HEK293 (cell line): ENCODE measurements around the gene VCPKMT.
A peak's percentile ranks its signal among the peaks of the same experiment; 100 is the strongest.

Experiments used
- CTCF ChIP-seq: fragments of 450-650 bp; formaldehyde crosslinking; IDR thresholded peaks from 2 replicates; pipeline ENCODE4 v1.5.1; 2016; ENCODE audit warnings: missing biosample characterization, missing genetic modification characterization
- KLF16 ChIP-seq: fragments of 450-650 bp; formaldehyde crosslinking; IDR thresholded peaks from 2 replicates; pipeline ENCODE4 v1.5.1; 2017; ENCODE audit warnings: missing biosample characterization, missing genetic modification characterization
- PBX3 ChIP-seq: sonication (generic); formaldehyde crosslinking; IDR thresholded peaks from 2 replicates; pipeline ENCODE4 v1.8.1; 2022; ENCODE audit warnings: mild to moderate bottlenecking, moderate library complexity, missing genetic modification reagents
- ZNF341 ChIP-seq: fragments of 450-650 bp; formaldehyde crosslinking; IDR thresholded peaks from 2 replicates; pipeline ENCODE4; 2016; ENCODE audit warnings: low read depth, missing biosample characterization, missing genetic modification characterization
- ZNF416 ChIP-seq: fragments of 450-650 bp; formaldehyde crosslinking; IDR thresholded peaks from 2 replicates; pipeline ENCODE4 v1.5.1; 2016; ENCODE audit warnings: missing biosample characterization, missing genetic modification characterization
- TF ChIP-seq, protein P1 (sequence below): fragments of 450-650 bp; formaldehyde crosslinking; IDR thresholded peaks from 2 replicates; pipeline ENCODE4 v1.5.1; 2016; ENCODE audit warnings: missing biosample characterization, missing genetic modification characterization
- TF ChIP-seq, protein P2 (sequence below): fragments of 450-650 bp; formaldehyde crosslinking; IDR thresholded peaks from 2 replicates; pipeline ENCODE4 v1.5.0; 2017; ENCODE audit warnings: missing biosample characterization, missing genetic modification characterization, borderline replicate concordance

DNA sequence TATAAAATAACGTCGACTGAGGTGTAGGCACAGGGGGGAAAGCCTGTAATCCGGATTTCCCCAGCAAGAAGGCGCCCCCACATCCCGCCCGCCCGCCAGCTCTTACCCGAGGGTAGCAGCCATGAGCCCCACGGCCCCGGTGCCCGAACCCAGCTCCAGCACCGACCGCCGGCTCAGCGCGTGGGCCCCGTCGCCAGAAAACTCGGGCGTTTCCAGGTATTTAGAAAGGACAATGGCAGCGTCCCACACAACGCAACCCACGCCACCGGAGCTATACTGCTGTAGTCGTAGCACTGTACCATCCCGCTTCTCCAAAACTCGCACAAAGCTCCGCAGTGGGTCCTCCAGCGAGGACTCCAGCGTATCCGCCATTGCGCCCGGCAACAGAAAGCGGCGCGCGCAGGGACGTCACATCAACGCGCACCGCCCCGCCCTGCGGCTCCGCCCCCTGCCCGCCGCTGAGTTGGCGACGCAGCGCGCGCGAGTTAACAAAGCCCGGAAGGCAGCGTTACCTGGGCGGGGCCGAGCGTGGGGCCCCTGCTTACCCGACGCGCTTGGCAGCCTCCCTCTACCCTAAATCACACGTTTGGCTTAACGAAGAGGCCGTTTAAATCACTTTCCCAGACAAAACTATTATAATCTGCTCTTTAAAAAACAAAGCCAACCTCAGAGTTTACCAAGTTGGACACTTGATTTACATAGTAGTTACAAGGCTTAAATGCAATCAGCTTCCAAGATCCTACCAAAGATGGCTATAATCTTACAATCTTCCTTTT lies at the start of gene VCPKMT:
- no peak for TF ChIP-seq CTCF
- TF ChIP-seq, protein P1, sequence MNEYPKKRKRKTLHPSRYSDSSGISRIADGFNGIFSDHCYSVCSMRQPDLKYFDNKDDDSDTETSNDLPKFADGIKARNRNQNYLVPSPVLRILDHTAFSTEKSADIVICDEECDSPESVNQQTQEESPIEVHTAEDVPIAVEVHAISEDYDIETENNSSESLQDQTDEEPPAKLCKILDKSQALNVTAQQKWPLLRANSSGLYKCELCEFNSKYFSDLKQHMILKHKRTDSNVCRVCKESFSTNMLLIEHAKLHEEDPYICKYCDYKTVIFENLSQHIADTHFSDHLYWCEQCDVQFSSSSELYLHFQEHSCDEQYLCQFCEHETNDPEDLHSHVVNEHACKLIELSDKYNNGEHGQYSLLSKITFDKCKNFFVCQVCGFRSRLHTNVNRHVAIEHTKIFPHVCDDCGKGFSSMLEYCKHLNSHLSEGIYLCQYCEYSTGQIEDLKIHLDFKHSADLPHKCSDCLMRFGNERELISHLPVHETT (tag by site-specific recombination): no peak
- TF ChIP-seq ZNF416 (tag by site-specific recombination): no peak
- TF ChIP-seq ZNF341 (tag by site-specific recombination): 0 out of 2 replicates have a peak, but pooled peaks have one; percentile 13
- 0 out of 2 replicates have a peak, but pooled peaks have one; percentile 67 for TF ChIP-seq PBX3 (CRISPR knock-in tag)
- TF ChIP-seq, protein P2, sequence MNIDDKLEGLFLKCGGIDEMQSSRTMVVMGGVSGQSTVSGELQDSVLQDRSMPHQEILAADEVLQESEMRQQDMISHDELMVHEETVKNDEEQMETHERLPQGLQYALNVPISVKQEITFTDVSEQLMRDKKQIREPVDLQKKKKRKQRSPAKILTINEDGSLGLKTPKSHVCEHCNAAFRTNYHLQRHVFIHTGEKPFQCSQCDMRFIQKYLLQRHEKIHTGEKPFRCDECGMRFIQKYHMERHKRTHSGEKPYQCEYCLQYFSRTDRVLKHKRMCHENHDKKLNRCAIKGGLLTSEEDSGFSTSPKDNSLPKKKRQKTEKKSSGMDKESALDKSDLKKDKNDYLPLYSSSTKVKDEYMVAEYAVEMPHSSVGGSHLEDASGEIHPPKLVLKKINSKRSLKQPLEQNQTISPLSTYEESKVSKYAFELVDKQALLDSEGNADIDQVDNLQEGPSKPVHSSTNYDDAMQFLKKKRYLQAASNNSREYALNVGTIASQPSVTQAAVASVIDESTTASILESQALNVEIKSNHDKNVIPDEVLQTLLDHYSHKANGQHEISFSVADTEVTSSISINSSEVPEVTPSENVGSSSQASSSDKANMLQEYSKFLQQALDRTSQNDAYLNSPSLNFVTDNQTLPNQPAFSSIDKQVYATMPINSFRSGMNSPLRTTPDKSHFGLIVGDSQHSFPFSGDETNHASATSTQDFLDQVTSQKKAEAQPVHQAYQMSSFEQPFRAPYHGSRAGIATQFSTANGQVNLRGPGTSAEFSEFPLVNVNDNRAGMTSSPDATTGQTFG (tag by site-specific recombination): no peak
- peak; percentile 73 for TF ChIP-seq KLF16 (tag by site-specific recombination)
